SIG-M5 (cell line): Measurements from ENCODE around the gene TRAF3IP1.

ENCODE experiments used
- DNase-seq: peaks from one replicate; lab custom pipeline; 2025; lab: John Stamatoyannopoulos, UW

TRAF3IP1 gene

DNA sequence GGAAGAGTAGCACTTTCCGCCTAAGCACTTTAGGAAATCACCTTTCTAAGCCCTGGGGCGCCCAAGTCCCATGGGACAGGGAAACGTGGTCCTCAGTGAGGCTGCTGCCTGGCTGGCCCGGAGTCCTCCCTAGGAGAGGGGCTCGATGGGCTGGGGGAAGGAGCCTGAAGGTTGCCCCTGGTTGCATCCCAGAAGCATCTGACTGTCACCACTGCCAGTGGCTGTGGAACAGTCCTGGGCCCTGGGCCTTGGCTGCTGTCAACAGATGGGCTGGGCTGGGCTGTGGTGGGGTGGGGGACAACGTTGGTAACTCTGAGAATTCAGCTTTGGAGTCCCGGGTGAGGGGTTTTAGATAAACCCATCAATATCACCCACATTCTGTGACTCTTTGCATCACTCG is 128.9 kb downstream of the TRAF3IP1 start:
- no peak for DNase-seq

- DNase-seq, result no peak
Measured at GRCh38 chr2:238449909-238450417, 129.6 kb downstream of the TRAF3IP1 start.

DNA sequence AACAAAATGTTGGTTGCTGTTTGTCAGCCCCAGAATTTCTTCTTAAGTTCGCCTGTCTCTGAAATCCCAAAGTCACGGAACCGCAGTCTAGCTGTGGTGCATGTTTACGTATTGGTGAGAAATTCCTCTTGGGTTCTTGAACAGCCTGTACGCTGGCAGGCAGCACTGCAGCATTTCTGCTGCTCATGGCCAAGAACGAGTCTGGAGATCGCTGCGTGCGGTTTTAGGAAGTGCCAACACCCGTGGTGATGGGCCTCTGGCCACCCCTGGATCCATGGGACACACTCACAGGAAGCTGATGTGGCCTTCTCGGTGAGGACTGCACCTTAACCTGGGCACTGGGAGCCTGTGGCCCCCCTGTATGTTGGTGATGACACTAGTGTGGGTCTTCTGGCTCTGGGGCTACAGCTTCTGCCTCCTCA is 130.1 kb downstream of the TRAF3IP1 start:
- DNase-seq, result no peak
